Astrocyte of the spinal cord (primary cell): Measurements from ENCODE around the gene SCRN2.

Experiments
- DNase-seq: peaks from one replicate; pipeline ENCODE4 v3.0.0; 2011; ENCODE audit warnings: low read depth, low spot score
- H3K4me3 ChIP-seq: 2 replicates; pipeline ENCODE4 v1.5.1; 2011; ENCODE audit warnings: low read depth, mild to moderate bottlenecking, low read length, moderate library complexity
- CTCF ChIP-seq: IDR thresholded peaks from 2 replicates; pipeline ENCODE4 v1.5.1; 2012; ENCODE audit warnings: low read depth, mild to moderate bottlenecking, low read length, inconsistent platforms
- in situ Hi-C: cut with HindIII; loops from 2 replicates; pipeline ENCODE4 v1.10.0; 2017; ENCODE audit warnings: low sequenced_read_pairs

Gene SCRN2

GRCh38 chr17:47840742-47841487 is at the start of gene SCRN2:
SCRN2 (minus strand) TSS chr17:47841273; CDS start chr17:47840843, 430 bp downstream.
- in situ Hi-C loops: no loop called here

GRCh38 chr17:47889734-47890529 is 48.9 kb upstream of the SCRN2 start:
- no peak overlapping the region for H3K4me3 ChIP-seq
- in situ Hi-C loops: no loop called here
- peak; percentile 75 for DNase-seq
- TF ChIP-seq CTCF: peak; percentile 96

More at GRCh38 chr17:47840742-47841487, at the start of gene SCRN2:
- peak within 1 kb of the TSS; percentile 66 for H3K4me3 ChIP-seq
- peak; percentile 94 for TF ChIP-seq CTCF
- DNase-seq: peak; percentile 79

- no peak for DNase-seq
- in situ Hi-C loops: no loop called here
- TF ChIP-seq CTCF: no peak
- no peak overlapping the region for H3K4me3 ChIP-seq
These were observed 47.2 kb upstream of the SCRN2 start for GRCh38 chr17:47888293-47888692.

- no peak for DNase-seq
- H3K4me3 ChIP-seq: no peak overlapping the region
- in situ Hi-C loops: no loop called here
- no peak for TF ChIP-seq CTCF
These were observed 44.0 kb upstream of the SCRN2 start for GRCh38 chr17:47884905-47885730.

DNA sequence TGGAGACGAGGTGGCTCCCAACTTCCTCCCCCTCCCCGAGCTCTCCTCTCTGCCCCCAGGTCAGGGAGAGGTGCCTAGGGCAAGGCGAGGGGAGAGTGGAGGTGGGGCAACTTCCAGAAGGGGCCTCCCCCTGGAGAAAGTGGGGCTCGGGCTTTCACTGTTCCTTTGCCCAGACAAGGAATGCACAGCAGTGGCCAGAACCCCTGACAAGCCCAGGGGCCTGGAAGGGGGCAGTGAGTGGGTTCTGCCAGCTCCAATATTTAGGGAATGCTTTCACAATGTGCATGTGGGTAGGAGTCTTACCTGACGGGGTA is 43.3 kb upstream of the SCRN2 start:
- no peak for DNase-seq
- no peak overlapping the region for H3K4me3 ChIP-seq
- in situ Hi-C loops: no loop called here
- no peak for TF ChIP-seq CTCF
